NCI-H2171 (cell line): ENCODE measurements around the gene CSF1R.
"Not testable (repeated sequence)": the region's sequence is repeated elsewhere in the genome, so short reads cannot be mapped to it uniquely, and the experiment has no call there.

Experiments used
- DNase-seq: peaks from one replicate; lab custom pipeline; 2025; lab: John Stamatoyannopoulos, UW

CSF1R gene

GRCh38 chr5:150103678-150104549, 17.6 kb upstream of the CSF1R start:
- no peak for DNase-seq

- DNase-seq, result no peak
Measured at GRCh38 chr5:150101023-150101422, 14.7 kb upstream of the CSF1R start.

- no peak for DNase-seq
Measured at GRCh38 chr5:150097152-150097551, 10.8 kb upstream of the CSF1R start.

DNA sequence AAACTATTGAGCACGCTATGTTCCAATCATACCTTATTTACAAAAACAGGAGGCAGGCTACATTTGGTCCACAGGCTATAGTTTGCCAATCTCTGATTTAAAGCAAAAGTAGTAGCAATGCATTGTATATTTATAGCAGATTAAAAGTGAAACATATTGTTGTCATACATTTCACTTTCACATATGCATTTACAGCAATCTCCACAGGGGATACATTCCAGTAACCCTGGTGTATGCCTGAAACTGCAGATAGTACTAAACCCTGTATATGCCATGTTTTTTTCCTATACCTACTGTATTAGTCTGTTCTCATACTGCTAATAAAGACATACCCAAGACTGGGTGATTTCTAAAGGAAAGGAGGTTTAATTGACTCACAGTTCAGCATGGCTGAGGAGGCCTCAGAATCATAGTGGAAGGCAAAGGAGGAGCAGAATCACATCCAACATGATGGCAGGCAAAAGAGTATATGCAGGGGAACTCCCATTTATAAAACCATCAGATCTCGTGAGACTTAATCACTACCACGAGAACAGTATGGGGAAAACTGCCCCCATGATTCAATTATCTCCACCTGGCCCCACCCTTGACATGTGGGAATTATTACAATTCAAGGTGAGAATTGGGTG, 5.9 kb upstream of the CSF1R start:
- DNase-seq, result no peak

DNA sequence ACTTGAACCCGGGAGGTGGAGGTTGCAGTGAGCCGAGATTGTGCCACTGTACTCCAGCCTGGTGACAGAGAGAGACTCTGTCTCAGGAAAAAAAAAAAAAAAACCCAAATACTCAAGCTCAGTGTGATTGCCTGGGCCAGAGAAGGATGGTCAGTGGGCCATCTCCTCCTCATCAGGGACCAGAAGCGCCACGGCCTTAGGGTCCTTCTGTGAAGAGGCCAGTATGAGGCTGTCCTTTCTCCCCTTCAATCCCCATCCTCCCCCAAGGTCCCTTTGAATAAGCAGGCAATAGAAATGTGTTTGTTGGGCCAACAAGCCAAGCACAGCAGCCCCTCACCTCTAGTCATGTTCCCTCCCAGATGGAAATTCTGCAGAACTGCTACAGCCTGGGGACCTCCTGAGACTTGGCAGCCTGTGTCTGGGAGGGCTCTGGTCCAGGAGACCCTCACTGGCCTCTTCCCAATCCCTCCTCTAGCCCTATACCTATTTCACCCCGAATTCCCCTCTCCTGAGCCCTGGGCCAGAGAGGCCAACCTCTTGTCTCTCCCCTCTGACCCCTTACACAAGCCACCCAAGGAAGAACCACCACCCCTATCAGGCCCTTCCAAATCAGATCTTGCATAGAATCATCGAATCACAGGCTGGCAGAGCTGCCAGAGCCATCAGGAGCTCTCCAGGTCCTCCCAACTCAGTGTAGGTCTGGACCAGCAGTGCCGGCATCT, 1.0 kb downstream of the CSF1R start:
- DNase-seq, result no peak

GRCh38 chr5:150084754-150085153, 1.6 kb downstream of the CSF1R start:
- DNase-seq, result not testable (repeated sequence)

- DNase-seq, result no peak
Measured at GRCh38 chr5:150082889-150083288, 3.5 kb downstream of the CSF1R start.

GRCh38 chr5:150082374-150082773, 4.0 kb downstream of the CSF1R start:
- no peak for DNase-seq

- no peak for DNase-seq
Measured at GRCh38 chr5:150081541-150082283, 4.6 kb downstream of the CSF1R start.

DNA sequence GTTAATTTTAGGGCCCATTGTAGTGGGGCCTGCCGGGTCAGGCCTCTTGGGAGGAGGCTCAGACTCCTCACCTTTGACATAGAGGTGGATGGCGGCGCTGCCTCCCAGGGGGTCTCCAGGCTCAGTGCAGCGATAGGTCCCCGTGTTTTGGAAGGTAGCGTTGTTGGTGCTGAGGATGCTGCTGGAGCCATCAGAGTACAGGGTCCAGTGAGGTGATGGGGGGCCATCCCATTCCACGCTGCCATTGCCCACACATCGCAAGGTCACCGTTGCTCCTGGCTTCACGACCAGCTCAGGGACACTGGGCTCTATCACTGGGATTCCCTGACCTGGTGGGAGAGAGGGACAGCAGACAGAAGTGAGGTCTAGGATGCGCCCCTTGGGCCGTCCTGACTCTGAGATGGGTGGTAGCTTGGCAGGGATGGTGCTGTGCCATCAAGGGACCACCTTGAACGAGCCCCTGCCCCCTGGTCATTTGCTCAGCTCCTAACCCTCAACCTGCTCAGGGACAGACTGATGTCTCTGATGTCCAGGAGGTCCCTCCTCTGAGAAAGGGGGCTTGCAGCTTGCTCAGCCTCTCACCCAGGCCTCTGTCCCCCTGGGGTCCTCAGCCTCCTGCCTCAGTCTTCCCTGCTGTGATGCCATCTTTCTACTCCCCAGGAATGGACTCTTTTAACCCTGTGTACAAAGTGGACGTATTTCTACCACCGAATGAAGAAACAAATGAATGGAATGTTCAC, 5.5 kb downstream of the CSF1R start:
- DNase-seq, result no peak

GRCh38 chr5:150079909-150080461, 6.4 kb downstream of the CSF1R start:
- no peak for DNase-seq

- DNase-seq, result no peak
Measured at GRCh38 chr5:150078802-150079689, 7.3 kb downstream of the CSF1R start.

DNA sequence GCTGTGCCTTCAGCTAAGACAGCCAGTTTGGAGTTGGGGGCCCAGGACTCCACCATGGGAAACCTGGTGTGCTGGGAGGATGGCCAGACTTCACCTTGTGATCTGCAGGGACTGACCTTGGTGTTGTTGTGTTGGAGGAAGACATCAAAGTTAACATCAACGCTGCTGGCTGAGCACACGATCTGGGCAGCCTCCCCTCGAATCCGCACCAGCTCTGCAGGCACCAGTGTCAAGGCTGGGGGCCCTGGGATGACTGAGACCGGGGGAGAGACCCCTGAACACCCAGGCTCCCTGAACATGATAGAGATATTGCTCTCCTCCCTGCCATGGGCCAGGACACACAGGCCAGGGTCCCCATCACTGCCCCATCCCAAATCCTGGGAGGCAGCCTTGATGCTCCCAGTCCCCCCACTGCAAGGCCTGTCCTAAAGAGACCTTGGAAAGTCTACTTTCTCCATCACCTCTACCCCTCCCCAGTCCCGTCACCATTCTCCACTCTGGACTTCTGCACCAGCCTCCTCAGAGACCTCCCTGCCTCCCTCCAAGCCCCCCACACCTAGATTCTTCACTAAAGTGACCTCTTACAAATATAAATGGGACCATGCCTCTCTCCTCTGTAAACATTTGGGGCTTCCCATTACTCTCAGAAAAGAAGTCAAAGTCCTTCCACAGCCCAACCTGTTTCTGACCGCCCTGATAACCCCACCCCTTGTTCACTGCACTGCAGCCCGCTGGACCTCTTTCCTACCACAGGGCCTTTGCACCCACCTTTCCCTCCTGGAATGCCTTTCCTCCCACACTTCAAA, 8.2 kb downstream of the CSF1R start:
- DNase-seq, result no peak

- DNase-seq, result no peak
Measured at GRCh38 chr5:150077060-150077459, 9.3 kb downstream of the CSF1R start.

- DNase-seq, result no peak
Measured at GRCh38 chr5:150075806-150076205, 10.5 kb downstream of the CSF1R start.

DNA sequence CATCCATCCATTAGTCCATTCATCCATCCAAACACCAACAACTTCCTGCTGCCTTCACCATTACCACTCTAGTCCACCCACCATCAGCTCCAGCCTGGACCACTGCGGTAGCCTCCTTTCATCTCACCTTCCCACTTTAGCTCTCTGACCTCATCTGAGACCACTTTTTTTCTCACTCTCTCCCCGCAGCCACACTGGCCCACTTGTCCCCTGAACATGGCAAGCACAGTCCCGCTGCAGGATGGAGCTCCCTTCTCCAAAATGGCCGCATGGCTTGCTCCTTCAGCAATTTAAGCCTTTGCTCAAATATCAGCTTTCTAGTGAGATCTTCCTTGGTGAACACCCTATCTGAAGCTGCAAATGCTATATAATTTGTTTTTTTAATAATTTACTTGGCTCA, 11.1 kb downstream of the CSF1R start:
- DNase-seq, result no peak

GRCh38 chr5:150073677-150074076, 12.7 kb downstream of the CSF1R start:
- no peak for DNase-seq

- no peak for DNase-seq
Measured at GRCh38 chr5:150073086-150073625, 13.2 kb downstream of the CSF1R start.

GRCh38 chr5:150070821-150071220, 15.5 kb downstream of the CSF1R start:
- no peak for DNase-seq
